ENCODE results near the gene TESK1.
A peak's percentile ranks its signal among the peaks of the same experiment; 100 is the strongest.
"Not testable (repeated sequence)": the region's sequence is repeated elsewhere in the genome, so short reads cannot be mapped to it uniquely, and the experiment has no call there.

Gene TESK1

GRCh38 chr9:35636135-35636876, 31.2 kb downstream of the TESK1 start:
- no peak overlapping the region for H3K4me3 ChIP-seq
- in situ Hi-C loops (cut with MboI; ENCODE audit: low sequenced_read_pairs) = no loop called here
- no peaks in the 10 kb centered on the region for H3K36me3 ChIP-seq (replicated peaks)
- H3K27me3 ChIP-seq (ENCODE audit: low read depth) = no peaks in the 10 kb centered on the region
- no peaks in the 10 kb centered on the region for H3K4me1 ChIP-seq
- no peak for DNase-seq (ENCODE audit: low spot score in 2 of 2)
- H3K9me3 ChIP-seq = no peaks in the 10 kb centered on the region

GRCh38 chr9:35636877-35637246, 31.8 kb downstream of the TESK1 start:
- H3K9me3 ChIP-seq; H3K4me3 ChIP-seq; H3K4me1 ChIP-seq; DNase-seq (ENCODE audit: low spot score in 2 of 2); H3K36me3 ChIP-seq (replicated peaks); H3K27me3 ChIP-seq (ENCODE audit: low read depth); in situ Hi-C loops (cut with MboI; ENCODE audit: low sequenced_read_pairs): not testable (repeated sequence)

GRCh38 chr9:35637427-35637955, 32.4 kb downstream of the TESK1 start:
- H3K36me3 ChIP-seq (replicated peaks); DNase-seq (ENCODE audit: low spot score in 2 of 2); in situ Hi-C loops (cut with MboI; ENCODE audit: low sequenced_read_pairs); H3K4me1 ChIP-seq; H3K9me3 ChIP-seq; H3K4me3 ChIP-seq; H3K27me3 ChIP-seq (ENCODE audit: low read depth): not testable (repeated sequence)

- in situ Hi-C loops (cut with MboI; ENCODE audit: low sequenced_read_pairs); H3K36me3 ChIP-seq (replicated peaks); H3K27me3 ChIP-seq (ENCODE audit: low read depth); H3K4me1 ChIP-seq; H3K4me3 ChIP-seq; DNase-seq (ENCODE audit: low spot score in 2 of 2); H3K9me3 ChIP-seq: not testable (repeated sequence)
Measured at GRCh38 chr9:35638751-35639150, 33.7 kb downstream of the TESK1 start.

- H3K36me3 ChIP-seq (replicated peaks); H3K4me1 ChIP-seq; DNase-seq (ENCODE audit: low spot score in 2 of 2); H3K9me3 ChIP-seq; H3K4me3 ChIP-seq; in situ Hi-C loops (cut with MboI; ENCODE audit: low sequenced_read_pairs); H3K27me3 ChIP-seq (ENCODE audit: low read depth): not testable (repeated sequence)
Measured at GRCh38 chr9:35639225-35639624, 34.2 kb downstream of the TESK1 start.

- in situ Hi-C loops (cut with MboI; ENCODE audit: low sequenced_read_pairs) = no loop called here
- Histone ChIP-seq H3K4me3 (no peak overlapping the region), H3K36me3 (replicated peaks) (no peaks in the 10 kb centered on the region), H3K4me1 (no peaks in the 10 kb centered on the region), H3K27me3 (ENCODE audit: low read depth) (no peaks in the 10 kb centered on the region), H3K9me3 (no peaks in the 10 kb centered on the region)
- DNase-seq (ENCODE audit: low spot score in 2 of 2) = no peak
Measured at GRCh38 chr9:35639631-35640030, 34.6 kb downstream of the TESK1 start.

GRCh38 chr9:35640431-35640830, 35.4 kb downstream of the TESK1 start:
- H3K4me3 ChIP-seq; in situ Hi-C loops (cut with MboI; ENCODE audit: low sequenced_read_pairs); H3K27me3 ChIP-seq (ENCODE audit: low read depth); H3K4me1 ChIP-seq; H3K36me3 ChIP-seq (replicated peaks); DNase-seq (ENCODE audit: low spot score in 2 of 2); H3K9me3 ChIP-seq: not testable (repeated sequence)

GRCh38 chr9:35641478-35641877, 36.4 kb downstream of the TESK1 start:
- DNase-seq (ENCODE audit: low spot score in 2 of 2) = not testable (repeated sequence)

GRCh38 chr9:35643046-35643445, 38.0 kb downstream of the TESK1 start:
- no peak overlapping the region for H3K4me3 ChIP-seq
- no peaks in the 10 kb centered on the region for H3K9me3 ChIP-seq
- no peaks in the 10 kb centered on the region for H3K27me3 ChIP-seq (ENCODE audit: low read depth)
- H3K4me1 ChIP-seq = peaks cover 9% of the 10 kb centered on the region
- no peaks in the 10 kb centered on the region for H3K36me3 ChIP-seq (replicated peaks)
- in situ Hi-C loops (cut with MboI; ENCODE audit: low sequenced_read_pairs) = no loop called here
- no peak for DNase-seq (ENCODE audit: low spot score in 2 of 2)

More at GRCh38 chr9:35641478-35641877, 36.4 kb downstream of the TESK1 start:
- in situ Hi-C loops (cut with MboI; ENCODE audit: low sequenced_read_pairs); H3K9me3 ChIP-seq; H3K4me1 ChIP-seq; H3K27me3 ChIP-seq (ENCODE audit: low read depth); H3K36me3 ChIP-seq (replicated peaks); H3K4me3 ChIP-seq: not testable (repeated sequence)

- in situ Hi-C loops (cut with MboI; ENCODE audit: low sequenced_read_pairs); DNase-seq (ENCODE audit: low spot score in 2 of 2); H3K4me1 ChIP-seq; H3K9me3 ChIP-seq; H3K36me3 ChIP-seq (replicated peaks); H3K27me3 ChIP-seq (ENCODE audit: low read depth): not testable (repeated sequence)
- H3K4me3 ChIP-seq = peak overlapping the region; percentile 57
Measured at GRCh38 chr9:35645736-35646135, 40.7 kb downstream of the TESK1 start.

- Histone ChIP-seq H3K9me3 (no peaks in the 10 kb centered on the region), H3K4me1 (peaks cover 9% of the 10 kb centered on the region), H3K4me3 (peak overlapping the region; percentile 57), H3K36me3 (replicated peaks) (no peaks in the 10 kb centered on the region), H3K27me3 (ENCODE audit: low read depth) (no peaks in the 10 kb centered on the region)
- in situ Hi-C loops (cut with MboI; ENCODE audit: low sequenced_read_pairs) = no loop called here
- no peak for DNase-seq (ENCODE audit: low spot score in 2 of 2)
Measured at GRCh38 chr9:35646153-35646532, 41.1 kb downstream of the TESK1 start.

GRCh38 chr9:35646533-35647265, 41.6 kb downstream of the TESK1 start:
- H3K36me3 ChIP-seq (replicated peaks) = no peaks in the 10 kb centered on the region
- in situ Hi-C loops (cut with MboI; ENCODE audit: low sequenced_read_pairs) = no loop called here
- no peaks in the 10 kb centered on the region for H3K27me3 ChIP-seq (ENCODE audit: low read depth)
- H3K9me3 ChIP-seq = no peaks in the 10 kb centered on the region
- peak overlapping the region; percentile 57 for H3K4me3 ChIP-seq
- DNase-seq (ENCODE audit: low spot score in 2 of 2) = peak; percentile 89 to 95
- peaks cover 9% of the 10 kb centered on the region for H3K4me1 ChIP-seq

GRCh38 chr9:35649431-35650340, 44.6 kb downstream of the TESK1 start:
- Histone ChIP-seq H3K4me1 (peaks cover 9% of the 10 kb centered on the region), H3K36me3 (replicated peaks) (no peaks in the 10 kb centered on the region), H3K27me3 (ENCODE audit: low read depth) (no peaks in the 10 kb centered on the region), H3K4me3 (no peak overlapping the region), H3K9me3 (no peaks in the 10 kb centered on the region)
- DNase-seq (ENCODE audit: low spot score in 2 of 2) = no peak
- in situ Hi-C loops (cut with MboI; ENCODE audit: low sequenced_read_pairs) = no loop called here

Measured in HAP-1 (cell line).